Endothelial cell of hepatic sinusoid (primary cell): ENCODE measurements around the gene RNF14.

Experiments
- in situ Hi-C: cut with HindIII; loops from 2 replicates; pipeline ENCODE4 v1.10.0; 2017; ENCODE audit warnings: low sequenced_read_pairs

The RNF14 gene

GRCh38 chr5:141947316-141947715 lies 21.6 kb upstream of the RNF14 start:
- in situ Hi-C loops = no loop called here

GRCh38 chr5:141948812-141949211 lies 20.1 kb upstream of the RNF14 start:
- in situ Hi-C loops = no loop called here

- in situ Hi-C loops = no loop called here
These were observed 19.4 kb upstream of the RNF14 start for GRCh38 chr5:141949511-141949910.

- in situ Hi-C loops = no loop called here
These were observed 18.5 kb upstream of the RNF14 start for GRCh38 chr5:141950207-141951005.

- in situ Hi-C loops = no loop called here
These were observed 17.5 kb upstream of the RNF14 start for GRCh38 chr5:141951332-141951781.

- in situ Hi-C loops = no loop called here
These were observed 16.9 kb upstream of the RNF14 start for GRCh38 chr5:141952020-141952419.

GRCh38 chr5:141954194-141954593 lies 14.7 kb upstream of the RNF14 start:
- in situ Hi-C loops = no loop called here

GRCh38 chr5:141957367-141957996 lies 11.4 kb upstream of the RNF14 start:
- in situ Hi-C loops = loop anchor here (5.0 kb wide), 1 partner anchor 45 kb away; no protein-coding TSS in a partner anchor

- in situ Hi-C loops = loop anchor here (5.0 kb wide), 1 partner anchor 46 kb away; no protein-coding TSS in a partner anchor
These were observed 10.8 kb upstream of the RNF14 start, which contains the start of gene PCDH12 for GRCh38 chr5:141958113-141958512. Gene PCDH12 (minus strand): TSS chr5:141958202. CDS start chr5:141957851, 351 bp downstream.

GRCh38 chr5:141958546-141959172 lies 10.2 kb upstream of the RNF14 start:
- in situ Hi-C loops = loop anchor here (5.0 kb wide), 1 partner anchor 46 kb away; no protein-coding TSS in a partner anchor

- in situ Hi-C loops = no loop called here
These were observed 8.9 kb upstream of the RNF14 start for GRCh38 chr5:141960018-141960417.

GRCh38 chr5:141960449-141961323 lies 8.2 kb upstream of the RNF14 start:
- in situ Hi-C loops = no loop called here

- in situ Hi-C loops = no loop called here
These were observed 7.4 kb upstream of the RNF14 start for GRCh38 chr5:141961466-141961865.

- in situ Hi-C loops = no loop called here
These were observed 5.2 kb upstream of the RNF14 start for GRCh38 chr5:141963701-141964100.

- in situ Hi-C loops = no loop called here
These were observed 3.8 kb upstream of the RNF14 start for GRCh38 chr5:141965071-141965470.

- in situ Hi-C loops = no loop called here
These were observed 2.5 kb upstream of the RNF14 start for GRCh38 chr5:141966275-141966962.

- in situ Hi-C loops = no loop called here
These were observed 2.0 kb upstream of the RNF14 start for GRCh38 chr5:141966963-141967333.

- in situ Hi-C loops = loop anchor here (10.0 kb wide), 2 partner anchors 275 to 575 kb away; no protein-coding TSS in a partner anchor
These were observed 1.2 kb downstream of the RNF14 start for GRCh38 chr5:141969783-141970771.
